HUES64 (cell line): ENCODE measurements around the gene PLA2G5.

Source experiments
- H3K27ac ChIP-seq: 2 replicates; pipeline ENCODE4 v1.7.0; 2013; ENCODE audit warnings: low read depth, low read length, inconsistent platforms
- H3K27me3 ChIP-seq: 2 replicates; pipeline ENCODE4 v1.6.1; 2013; ENCODE audit warnings: mild to moderate bottlenecking, low read length; ENCODE audit not compliant: insufficient read depth
- H3K36me3 ChIP-seq: 2 replicates; pipeline ENCODE4 v1.6.1; 2013; ENCODE audit warnings: mild to moderate bottlenecking, low read length; ENCODE audit not compliant: insufficient read depth
- H3K4me1 ChIP-seq: 2 replicates; pipeline ENCODE4 v1.6.1; 2013; ENCODE audit warnings: mild to moderate bottlenecking, low read length, moderate library complexity; ENCODE audit not compliant: insufficient read depth
- H3K4me3 ChIP-seq: 2 replicates; pipeline ENCODE4 v1.5.1; 2013; ENCODE audit warnings: mild to moderate bottlenecking, low read length, moderate library complexity
- H3K9ac ChIP-seq: 2 replicates; pipeline ENCODE4 v1.6.1; 2013; ENCODE audit warnings: mild to moderate bottlenecking, low read depth, low read length
- H3K9me3 ChIP-seq: 2 replicates; pipeline ENCODE4 v1.6.1; 2013; ENCODE audit warnings: low read depth, low read length; ENCODE audit not compliant: insufficient read depth
- WGBS: fragments of 150-250, 120-280 bp; methylation state at CpG from one replicate; pipeline ENCODE4 v1.1.7; 2013; ENCODE audit warnings: missing lambda C conversion rate; 5-methylcytosine and 5-hydroxymethylcytosine counted together

Gene PLA2G5

DNA sequence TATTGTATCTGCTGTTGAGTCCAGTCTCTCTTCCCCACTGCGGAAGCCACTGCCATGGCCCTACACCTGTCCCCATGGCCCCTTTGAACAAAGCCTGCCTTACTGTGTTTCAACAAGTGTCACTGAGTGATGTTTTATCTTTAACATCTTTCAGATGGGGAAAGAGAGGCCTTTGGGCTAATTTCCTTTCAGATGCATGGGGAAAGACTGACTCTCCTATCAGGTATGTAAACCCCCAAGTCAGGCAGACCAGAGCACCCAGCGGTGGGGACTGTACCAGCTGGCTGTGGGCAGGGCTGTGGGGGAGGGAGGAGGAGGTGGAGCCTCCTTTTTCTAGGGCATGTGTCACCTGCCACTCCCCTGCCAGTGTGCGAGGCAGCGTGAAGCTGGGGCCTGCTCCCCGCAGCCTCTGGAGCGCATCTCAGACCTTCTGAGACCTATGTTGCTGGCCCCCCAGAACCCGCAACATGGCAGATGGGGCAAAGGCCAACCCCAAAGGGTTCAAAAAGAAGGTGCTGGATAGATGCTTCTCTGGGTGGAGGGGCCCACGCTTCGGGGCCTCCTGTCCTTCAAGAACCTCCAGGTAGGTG is 69.1 kb downstream of the PLA2G5 start, which contains the start of gene PLA2G2F:
PLA2G2F (plus strand) TSS at position 363 of the 590 bp plus-strand sequence; CDS start at position 468, 105 bp downstream.
- Histone ChIP-seq H3K4me1 (no peaks in the 10 kb centered on the region), H3K9ac (no peak within 1 kb of the TSS), H3K36me3 (no peaks in the 10 kb centered on the region), H3K27me3 (no peaks in the 10 kb centered on the region), H3K27ac (no peak within 1 kb of the TSS), H3K9me3 (no peaks in the 10 kb centered on the region), H3K4me3 (no peak within 1 kb of the TSS)
- 94% methylated on average over 9 of the region's 9 CpGs for WGBS

GRCh38 chr1:20139776-20140612 is 70.0 kb downstream of the PLA2G5 start:
- no peaks in the 10 kb centered on the region for H3K4me1 ChIP-seq
- no peak overlapping the region for H3K27ac ChIP-seq
- H3K4me3 ChIP-seq = no peak overlapping the region
- 95% methylated on average over 13 of the region's 13 CpGs for WGBS
- no peaks in the 10 kb centered on the region for H3K27me3 ChIP-seq
- no peaks in the 10 kb centered on the region for H3K9me3 ChIP-seq
- H3K36me3 ChIP-seq = no peaks in the 10 kb centered on the region
- no peak overlapping the region for H3K9ac ChIP-seq

DNA sequence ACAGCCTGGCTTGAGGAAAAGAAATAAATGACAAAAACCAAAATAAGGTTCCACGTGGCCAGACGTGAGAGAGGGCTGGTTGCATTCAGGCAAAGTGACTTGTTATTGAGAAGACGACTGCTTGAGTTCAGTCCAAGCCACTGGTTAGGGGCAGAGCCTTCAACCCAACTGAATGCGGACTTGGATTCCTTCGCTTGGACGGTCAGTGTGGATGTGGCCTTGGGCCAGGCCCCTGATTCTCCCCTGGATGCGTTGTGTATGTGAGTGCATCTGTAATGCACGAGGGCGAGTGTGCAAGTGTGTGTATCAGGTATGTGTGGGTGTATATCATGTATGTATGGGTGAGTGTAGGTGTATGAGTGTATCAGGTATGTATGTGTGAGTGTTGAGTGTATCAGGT is 71.0 kb downstream of the PLA2G5 start:
- no peaks in the 10 kb centered on the region for H3K36me3 ChIP-seq
- no peak overlapping the region for H3K9ac ChIP-seq
- H3K4me1 ChIP-seq = no peaks in the 10 kb centered on the region
- H3K27me3 ChIP-seq = no peaks in the 10 kb centered on the region
- no peaks in the 10 kb centered on the region for H3K9me3 ChIP-seq
- H3K27ac ChIP-seq = no peak overlapping the region
- WGBS = 94% methylated on average over 9 of the region's 9 CpGs
- H3K4me3 ChIP-seq = no peak overlapping the region

GRCh38 chr1:20141466-20141865 is 71.5 kb downstream of the PLA2G5 start:
- Histone ChIP-seq H3K9me3 (no peaks in the 10 kb centered on the region), H3K36me3 (no peaks in the 10 kb centered on the region), H3K27ac (no peak overlapping the region), H3K9ac (no peak overlapping the region), H3K4me3 (no peak overlapping the region), H3K27me3 (no peaks in the 10 kb centered on the region), H3K4me1 (no peaks in the 10 kb centered on the region)
- 90% methylated on average over 7 of the region's 7 CpGs for WGBS
